ENCODE data around the gene PTPRN2.

- no peak for TF ChIP-seq AFF4 (CRISPR knock-in tag; IDR thresholded peaks at IDR 0.05)
- no peak for TF ChIP-seq PML (IDR thresholded peaks at IDR 0.05; ENCODE audit: low read length)
- no peak for TF ChIP-seq POLR2A (conservative IDR thresholded peaks at IDR 0.05)
- TF ChIP-seq LEF1 (IDR thresholded peaks at IDR 0.05): no peak
- TF ChIP-seq SMC3 (conservative IDR thresholded peaks at IDR 0.05; ENCODE audit: insufficient read depth, low read depth, low read length): no peak
- no peak for TF ChIP-seq KLF10 (CRISPR knock-in tag; IDR thresholded peaks at IDR 0.05)
- no peak for TF ChIP-seq RERE (CRISPR knock-in tag; IDR thresholded peaks at IDR 0.05; ENCODE audit: borderline replicate concordance)
- TF ChIP-seq HOMEZ (CRISPR knock-in tag; IDR thresholded peaks at IDR 0.05): no peak
- TF ChIP-seq FOXP1 (CRISPR knock-in tag; IDR thresholded peaks at IDR 0.05): no peak
- no peak for TF ChIP-seq ILF3 (IDR thresholded peaks at IDR 0.05; ENCODE audit: borderline replicate concordance)
- TF ChIP-seq ZBTB49 (CRISPR knock-in tag; IDR thresholded peaks at IDR 0.05; ENCODE audit: borderline replicate concordance): no peak
- TF ChIP-seq ZNF444 (CRISPR knock-in tag; IDR thresholded peaks at IDR 0.05): no peak
- no peak for TF ChIP-seq MBD2 (IDR thresholded peaks at IDR 0.05; ENCODE audit: borderline replicate concordance, low read depth)
Measured at GRCh38 chr7:158209435-158209834, 378.2 kb downstream of the PTPRN2 start.
